ENCODE data around the gene SLC22A23. TPM values are rescaled to one million over a fixed set of nuclear protein-coding genes. Genes with fewer than 3 reads are reported as not detected.

SLC22A23 gene
- total RNA-seq, 1 donor from 2014 or later: 0.05 TPM

DNA sequence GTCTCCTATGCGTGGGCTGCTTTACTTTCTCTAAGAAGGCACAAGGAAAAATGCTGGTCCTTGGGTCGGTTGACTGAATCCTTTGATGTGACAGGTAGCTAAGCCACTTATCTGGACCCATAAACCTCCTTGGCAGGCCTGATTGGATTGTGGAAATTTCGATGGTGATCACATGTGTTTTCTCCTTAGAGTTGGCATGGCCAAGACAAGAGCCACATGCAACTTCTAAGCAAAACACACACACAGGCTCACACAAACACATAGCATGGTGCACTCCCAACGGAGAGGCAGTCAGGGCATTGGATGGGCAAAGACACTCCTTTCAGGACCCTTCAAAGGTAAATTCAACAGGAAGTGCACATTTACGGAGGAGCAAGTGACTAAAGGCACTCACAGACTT lies 102.9 kb downstream of the SLC22A23 start:
- no peak overlapping the region for H3K27ac Mint-ChIP-seq
- H3K4me3 Mint-ChIP-seq: no peak overlapping the region
- no peaks in the 10 kb centered on the region for H3K9me3 Mint-ChIP-seq
- intact Hi-C loops (cut with micrococcal nuclease): no loop called here
- peaks cover 20% of the 10 kb centered on the region for H3K27me3 Mint-ChIP-seq (ENCODE audit: insufficient read depth)
- DNase-seq (ENCODE audit: low spot score): no peak
- H3K4me1 Mint-ChIP-seq (ENCODE audit: low read depth): peaks cover 4% of the 10 kb centered on the region
- no peaks in the 10 kb centered on the region for H3K36me3 Mint-ChIP-seq (ENCODE audit: low read depth)

DNA sequence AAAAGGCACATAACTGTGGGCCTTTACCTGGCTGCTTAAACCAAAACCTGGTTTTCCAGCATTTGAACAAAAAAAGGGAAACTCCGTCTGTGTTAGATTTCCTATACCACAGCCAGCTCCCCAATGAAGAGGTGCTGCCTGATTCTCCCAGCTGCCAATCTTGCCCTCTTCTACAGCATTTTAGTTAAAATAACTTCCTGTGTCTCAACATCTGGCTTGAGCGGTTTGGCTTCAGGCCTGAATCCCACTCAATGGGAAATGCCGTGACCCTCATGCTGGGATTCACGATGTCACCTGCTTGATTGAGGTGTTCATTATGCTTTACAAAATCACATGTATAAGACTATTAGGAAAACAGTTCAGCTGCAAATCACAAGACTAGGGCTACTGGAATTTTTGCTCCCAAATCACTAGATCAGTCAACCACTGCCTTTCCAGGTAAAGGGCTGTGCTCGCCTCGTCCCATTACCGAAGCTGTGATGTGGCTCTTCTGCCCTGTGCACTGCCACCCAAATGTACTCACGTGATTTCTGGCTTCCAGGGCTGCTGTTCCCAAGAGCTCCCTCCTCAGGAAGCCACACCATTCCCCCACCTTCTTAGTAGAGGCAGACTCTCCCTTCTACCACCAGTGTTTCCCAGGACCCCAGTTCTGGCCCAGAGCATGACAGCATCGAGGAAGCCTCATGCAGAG lies 103.5 kb downstream of the SLC22A23 start:
- intact Hi-C loops (cut with micrococcal nuclease): no loop called here
- H3K27me3 Mint-ChIP-seq (ENCODE audit: insufficient read depth): peaks cover 18% of the 10 kb centered on the region
- no peaks in the 10 kb centered on the region for H3K36me3 Mint-ChIP-seq (ENCODE audit: low read depth)

DNA sequence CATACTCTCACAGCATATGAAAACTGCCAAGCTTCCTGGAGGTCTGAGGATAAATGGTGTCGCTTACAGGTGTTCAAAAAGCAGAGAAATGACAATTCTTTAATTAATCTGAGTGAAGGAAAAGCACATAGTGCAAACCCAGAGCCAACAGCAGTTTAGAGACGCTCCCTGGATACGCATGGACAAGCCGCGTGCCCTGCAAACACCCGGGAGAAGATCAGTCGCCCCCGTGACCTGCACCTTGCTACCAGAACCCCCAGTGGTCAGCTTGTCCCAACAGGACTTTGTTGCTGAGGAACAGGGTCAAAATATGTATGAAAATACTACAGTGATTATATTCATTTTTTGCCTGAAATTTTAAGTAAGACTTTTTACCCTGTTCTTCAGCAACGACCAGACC lies 104.2 kb downstream of the SLC22A23 start:
- no peak overlapping the region for H3K4me3 Mint-ChIP-seq
- intact Hi-C loops (cut with micrococcal nuclease): no loop called here
- H3K9me3 Mint-ChIP-seq: no peaks in the 10 kb centered on the region
- no peak for DNase-seq (ENCODE audit: low spot score)
- H3K4me1 Mint-ChIP-seq (ENCODE audit: low read depth): peaks cover 4% of the 10 kb centered on the region
- H3K27ac Mint-ChIP-seq: no peak overlapping the region
- H3K36me3 Mint-ChIP-seq (ENCODE audit: low read depth): no peaks in the 10 kb centered on the region
- H3K27me3 Mint-ChIP-seq (ENCODE audit: insufficient read depth): peaks cover 18% of the 10 kb centered on the region

More for the DNA sequence above, 103.5 kb downstream of the SLC22A23 start:
- H3K4me1 Mint-ChIP-seq (ENCODE audit: low read depth): peaks cover 4% of the 10 kb centered on the region
- H3K9me3 Mint-ChIP-seq: no peaks in the 10 kb centered on the region
- DNase-seq (ENCODE audit: low spot score): no peak
- no peak overlapping the region for H3K4me3 Mint-ChIP-seq
- H3K27ac Mint-ChIP-seq: no peak overlapping the region

DNA sequence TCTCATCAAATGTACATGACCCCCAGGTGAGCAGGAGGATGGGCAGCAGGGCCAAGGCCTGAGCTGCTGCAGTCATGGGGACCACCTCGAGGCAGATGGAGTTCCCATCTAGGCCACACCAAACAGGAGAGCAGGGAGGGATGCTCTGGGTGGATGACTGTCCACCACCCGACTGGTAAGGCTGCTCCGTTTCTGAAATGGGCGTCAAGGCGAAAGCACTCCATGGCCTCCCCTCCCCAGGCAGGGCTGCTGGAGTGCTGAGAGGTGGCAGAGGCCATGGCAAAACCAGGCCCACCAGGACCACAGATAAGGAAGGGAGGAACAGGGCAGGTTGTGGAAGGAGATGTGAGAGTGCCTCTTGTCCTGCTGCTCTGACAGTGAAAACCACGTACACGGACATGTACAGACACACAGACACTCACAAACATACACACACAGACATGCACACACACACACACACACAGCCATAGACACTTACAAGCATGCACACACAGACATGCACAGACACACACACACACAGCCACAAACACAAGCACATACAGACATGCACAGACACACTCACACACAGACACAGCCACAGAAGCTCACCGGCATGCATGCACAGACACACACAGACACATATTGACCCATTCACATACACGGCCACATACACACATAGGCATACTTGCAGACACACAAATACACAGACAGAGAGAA lies 104.9 kb downstream of the SLC22A23 start:
- DNase-seq (ENCODE audit: low spot score): no peak
- peaks cover 18% of the 10 kb centered on the region for H3K27me3 Mint-ChIP-seq (ENCODE audit: insufficient read depth)
- intact Hi-C loops (cut with micrococcal nuclease): no loop called here
- no peaks in the 10 kb centered on the region for H3K36me3 Mint-ChIP-seq (ENCODE audit: low read depth)
- no peaks in the 10 kb centered on the region for H3K9me3 Mint-ChIP-seq
- H3K4me1 Mint-ChIP-seq (ENCODE audit: low read depth): peaks cover 4% of the 10 kb centered on the region
- H3K4me3 Mint-ChIP-seq: no peak overlapping the region
- H3K27ac Mint-ChIP-seq: no peak overlapping the region

DNA sequence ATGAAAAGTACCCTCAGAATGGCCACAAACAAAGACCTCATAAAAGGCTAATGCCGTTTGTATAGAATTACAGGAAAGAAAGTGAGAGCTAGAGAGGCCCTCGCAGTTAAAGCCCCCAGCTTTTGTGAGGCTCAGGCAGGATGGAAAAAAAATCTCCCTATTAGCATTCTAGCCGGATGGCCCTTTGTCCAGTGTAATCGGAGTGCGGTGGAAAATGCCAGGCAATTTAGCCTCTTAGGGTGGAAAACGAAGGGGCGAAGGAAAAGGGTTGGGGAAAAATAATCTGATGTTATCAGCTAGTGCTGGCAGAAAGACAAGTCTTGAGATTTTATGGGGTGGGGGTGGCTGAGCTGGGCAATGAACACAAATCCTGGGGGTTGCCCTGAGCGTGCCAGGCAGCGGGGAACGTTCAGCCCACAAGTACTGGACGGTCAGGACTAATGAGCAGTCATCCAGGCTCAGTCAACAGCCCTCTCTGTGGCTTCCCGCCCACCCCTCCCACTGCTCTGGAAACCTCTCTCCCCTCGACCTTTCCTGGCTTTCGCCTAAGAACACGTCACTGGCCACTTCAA lies 105.7 kb downstream of the SLC22A23 start:
- peaks cover 4% of the 10 kb centered on the region for H3K4me1 Mint-ChIP-seq (ENCODE audit: low read depth)
- intact Hi-C loops (cut with micrococcal nuclease): no loop called here
- no peaks in the 10 kb centered on the region for H3K36me3 Mint-ChIP-seq (ENCODE audit: low read depth)
- H3K4me3 Mint-ChIP-seq: no peak overlapping the region
- peaks cover 12% of the 10 kb centered on the region for H3K27me3 Mint-ChIP-seq (ENCODE audit: insufficient read depth)
- no peak overlapping the region for H3K27ac Mint-ChIP-seq
- H3K9me3 Mint-ChIP-seq: no peaks in the 10 kb centered on the region
- no peak for DNase-seq (ENCODE audit: low spot score)

DNA sequence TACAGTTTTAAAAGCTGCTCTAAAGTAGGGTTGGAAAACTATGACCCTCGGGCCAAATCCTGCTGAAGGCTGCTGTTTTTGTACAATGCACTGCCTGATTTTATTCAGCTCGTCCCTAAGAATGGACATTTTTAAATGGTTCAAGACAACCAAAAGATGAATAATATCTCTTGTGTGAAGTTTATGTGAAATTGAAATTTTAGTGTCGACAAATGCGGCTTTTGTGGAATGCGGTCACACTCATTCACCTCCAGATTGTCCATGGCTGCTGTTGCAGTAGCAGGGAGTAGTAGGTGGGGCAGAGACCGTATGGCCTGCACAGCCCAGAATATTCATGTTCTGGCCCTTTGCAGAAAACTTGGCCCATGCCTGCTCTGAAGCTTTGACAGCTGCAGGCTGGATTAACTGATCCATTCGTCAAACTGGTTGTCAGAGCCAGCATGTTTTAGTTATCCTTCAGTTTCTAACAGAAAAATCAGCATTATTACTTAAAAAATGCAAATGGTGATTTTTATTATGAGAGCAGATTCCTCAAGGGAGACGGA lies 106.5 kb downstream of the SLC22A23 start:
- H3K4me3 Mint-ChIP-seq: no peak overlapping the region
- intact Hi-C loops (cut with micrococcal nuclease): no loop called here
- no peaks in the 10 kb centered on the region for H3K9me3 Mint-ChIP-seq
- no peaks in the 10 kb centered on the region for H3K36me3 Mint-ChIP-seq (ENCODE audit: low read depth)
- no peaks in the 10 kb centered on the region for H3K4me1 Mint-ChIP-seq (ENCODE audit: low read depth)
- H3K27ac Mint-ChIP-seq: no peak overlapping the region
- H3K27me3 Mint-ChIP-seq (ENCODE audit: insufficient read depth): peaks cover 5% of the 10 kb centered on the region
- no peak for DNase-seq (ENCODE audit: low spot score)

DNA sequence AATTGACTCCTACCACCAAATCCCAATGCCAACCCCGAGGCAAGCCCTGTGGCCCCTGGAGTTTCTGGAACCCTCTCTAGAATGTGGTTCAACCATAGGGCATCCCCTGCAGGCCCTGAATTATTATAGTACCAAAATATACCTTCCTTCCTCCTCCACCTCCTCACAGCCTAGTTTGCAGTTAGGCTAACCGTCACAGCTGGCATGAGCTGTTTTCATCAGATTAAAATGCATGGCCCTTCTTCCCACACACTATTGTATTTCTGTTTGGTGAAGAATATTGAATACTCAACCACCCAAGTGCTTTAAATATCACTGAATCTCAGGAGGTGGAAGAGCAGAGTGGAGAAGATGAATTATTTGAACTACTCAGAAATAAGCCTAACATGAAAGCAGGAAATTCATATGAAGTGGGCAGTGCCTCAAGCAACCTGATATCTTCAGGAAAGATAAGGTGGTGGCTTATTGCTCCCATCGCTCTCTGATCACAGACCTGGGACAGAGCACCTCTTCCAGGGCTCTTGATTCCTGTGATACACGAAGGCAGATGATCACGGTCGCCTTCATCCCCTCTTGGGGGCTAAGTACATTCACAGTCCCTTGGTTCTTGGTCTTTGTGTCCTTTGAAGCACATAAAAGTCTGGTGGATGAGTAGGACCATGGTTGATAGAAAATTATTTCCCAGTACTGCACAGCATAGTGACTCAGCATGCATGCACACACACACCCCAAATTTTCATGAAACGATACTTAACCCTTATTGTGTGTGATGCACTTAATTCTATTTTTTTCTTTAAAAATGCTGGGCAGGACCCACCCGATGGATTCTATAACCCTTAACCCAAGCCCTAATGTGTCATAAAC lies 107.2 kb downstream of the SLC22A23 start:
- Mint-ChIP-seq H3K4me3 (no peak overlapping the region), H3K27me3 (ENCODE audit: insufficient read depth) (no peaks in the 10 kb centered on the region), H3K4me1 (ENCODE audit: low read depth) (no peaks in the 10 kb centered on the region), H3K27ac (no peak overlapping the region), H3K9me3 (no peaks in the 10 kb centered on the region), H3K36me3 (ENCODE audit: low read depth) (no peaks in the 10 kb centered on the region)
- intact Hi-C loops (cut with micrococcal nuclease): no loop called here
- no peak for DNase-seq (ENCODE audit: low spot score)

DNA sequence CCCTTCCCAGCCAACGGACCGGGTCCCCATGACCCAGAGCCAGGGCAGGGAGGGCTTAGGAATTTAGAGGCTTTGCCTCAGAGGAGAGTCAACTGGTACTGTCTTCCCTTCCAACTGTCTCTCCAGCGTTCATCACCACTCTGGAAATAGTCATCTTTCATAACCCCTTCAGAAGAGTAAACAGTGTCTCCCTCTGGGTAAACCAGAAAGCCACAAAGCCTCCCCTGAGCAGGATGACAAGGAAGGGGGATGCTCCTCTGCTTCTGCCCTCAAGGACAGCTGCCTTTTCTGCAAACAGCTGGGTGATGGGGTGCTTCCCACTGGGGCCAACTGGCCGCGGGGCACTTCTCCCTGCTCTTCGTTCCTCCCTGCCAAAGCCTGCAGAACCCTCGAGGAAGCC lies 108.0 kb downstream of the SLC22A23 start:
- Mint-ChIP-seq H3K36me3 (ENCODE audit: low read depth) (no peaks in the 10 kb centered on the region), H3K9me3 (no peaks in the 10 kb centered on the region), H3K27me3 (ENCODE audit: insufficient read depth) (no peaks in the 10 kb centered on the region), H3K4me1 (ENCODE audit: low read depth) (no peaks in the 10 kb centered on the region), H3K4me3 (no peak overlapping the region), H3K27ac (no peak overlapping the region)
- DNase-seq (ENCODE audit: low spot score): no peak
- intact Hi-C loops (cut with micrococcal nuclease): no loop called here

DNA sequence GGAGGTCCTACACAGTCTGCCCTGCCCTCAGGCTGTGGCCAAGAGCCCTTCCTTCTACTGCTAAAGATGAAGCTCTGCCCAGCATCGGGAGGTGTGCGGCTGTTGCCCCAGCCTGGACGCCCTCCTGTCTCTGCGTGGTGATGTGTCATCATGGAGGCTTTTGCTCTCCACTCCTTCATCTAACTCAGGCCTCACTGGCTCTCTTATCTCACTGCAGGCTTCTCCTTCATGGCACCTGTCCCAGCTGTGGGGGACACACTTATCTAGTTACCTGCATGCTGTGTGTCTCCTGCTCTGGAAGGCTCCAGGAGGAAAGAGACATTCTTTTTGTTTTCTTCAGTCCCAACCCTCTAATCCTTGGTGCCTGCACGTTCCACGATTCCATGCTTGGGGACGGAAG lies 109.0 kb downstream of the SLC22A23 start:
- Mint-ChIP-seq H3K27ac (no peak overlapping the region), H3K36me3 (ENCODE audit: low read depth) (no peaks in the 10 kb centered on the region), H3K4me1 (ENCODE audit: low read depth) (no peaks in the 10 kb centered on the region), H3K4me3 (no peak overlapping the region), H3K9me3 (no peaks in the 10 kb centered on the region), H3K27me3 (ENCODE audit: insufficient read depth) (peaks cover 3% of the 10 kb centered on the region)
- no peak for DNase-seq (ENCODE audit: low spot score)
- intact Hi-C loops (cut with micrococcal nuclease): no loop called here

DNA sequence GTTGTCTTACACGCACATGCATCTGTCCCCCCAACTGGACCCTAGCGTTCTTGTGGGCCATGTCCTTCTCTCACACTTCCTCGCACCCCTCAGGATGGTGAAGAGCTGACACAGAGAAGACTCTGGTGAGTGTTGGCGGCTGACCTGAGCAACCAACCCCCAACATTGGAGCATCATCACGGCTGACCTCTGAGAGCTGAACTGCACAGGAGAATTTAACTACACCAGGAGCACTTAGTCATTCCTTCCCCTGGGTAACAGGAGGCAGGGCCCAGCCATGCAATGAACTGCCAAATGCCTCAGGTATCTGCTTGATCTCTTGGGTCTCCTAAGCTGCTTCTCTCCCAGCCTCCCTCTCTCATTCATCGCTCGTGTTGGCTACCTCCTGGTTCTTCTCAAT lies 109.6 kb downstream of the SLC22A23 start:
- Mint-ChIP-seq H3K36me3 (ENCODE audit: low read depth) (no peaks in the 10 kb centered on the region), H3K4me1 (ENCODE audit: low read depth) (no peaks in the 10 kb centered on the region), H3K27me3 (ENCODE audit: insufficient read depth) (peaks cover 3% of the 10 kb centered on the region), H3K9me3 (no peaks in the 10 kb centered on the region), H3K4me3 (no peak overlapping the region), H3K27ac (no peak overlapping the region)
- intact Hi-C loops (cut with micrococcal nuclease): no loop called here
- no peak for DNase-seq (ENCODE audit: low spot score)

DNA sequence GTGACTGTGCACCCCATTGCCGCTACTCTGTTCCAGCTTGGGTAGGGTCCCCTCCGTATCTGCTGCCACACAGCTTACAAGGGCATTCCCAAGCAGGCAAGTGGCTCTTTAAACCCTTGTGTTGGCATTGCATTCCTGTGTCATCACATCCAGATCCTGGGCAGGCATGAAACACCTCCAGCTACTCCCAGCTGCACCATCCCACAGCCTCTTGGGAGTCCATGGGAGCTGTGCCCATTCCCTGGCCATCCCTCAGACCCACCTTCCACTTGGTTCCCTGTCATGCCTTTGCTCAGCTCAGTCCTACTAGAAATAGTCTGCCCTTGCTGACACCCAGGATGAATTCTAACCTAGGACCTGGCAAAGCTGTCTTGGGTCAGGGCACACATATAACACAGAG lies 110.4 kb downstream of the SLC22A23 start:
- H3K9me3 Mint-ChIP-seq: no peaks in the 10 kb centered on the region

DNA sequence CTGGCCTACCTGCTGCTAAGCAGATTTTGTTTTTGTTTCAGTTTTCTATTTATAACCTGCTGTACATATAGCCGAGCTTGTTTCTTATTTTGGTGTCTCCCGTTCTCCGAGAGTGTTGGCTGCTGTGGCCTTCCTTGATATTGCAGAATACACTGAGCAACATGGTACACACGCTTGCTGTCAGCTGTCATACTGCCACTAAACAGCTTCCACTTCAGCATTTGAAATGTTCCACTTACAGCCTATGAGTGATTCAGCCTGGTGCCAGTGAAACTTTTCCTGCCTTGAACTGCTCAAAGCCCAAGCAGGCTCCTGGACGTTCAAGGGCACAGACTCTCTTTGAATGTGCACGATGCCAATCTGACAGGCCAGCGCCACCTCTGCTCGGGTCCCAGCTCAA lies 111.0 kb downstream of the SLC22A23 start:
- Mint-ChIP-seq H3K27ac (no peak overlapping the region), H3K4me3 (no peak overlapping the region), H3K9me3 (no peaks in the 10 kb centered on the region), H3K27me3 (ENCODE audit: insufficient read depth) (peaks cover 3% of the 10 kb centered on the region), H3K4me1 (ENCODE audit: low read depth) (no peaks in the 10 kb centered on the region), H3K36me3 (ENCODE audit: low read depth) (no peaks in the 10 kb centered on the region)
- intact Hi-C loops (cut with micrococcal nuclease): no loop called here
- DNase-seq (ENCODE audit: low spot score): no peak

More for the DNA sequence above, 110.4 kb downstream of the SLC22A23 start:
- DNase-seq (ENCODE audit: low spot score): no peak
- no peaks in the 10 kb centered on the region for H3K36me3 Mint-ChIP-seq (ENCODE audit: low read depth)
- H3K4me1 Mint-ChIP-seq (ENCODE audit: low read depth): no peaks in the 10 kb centered on the region
- intact Hi-C loops (cut with micrococcal nuclease): no loop called here
- H3K27me3 Mint-ChIP-seq (ENCODE audit: insufficient read depth): peaks cover 3% of the 10 kb centered on the region
- no peak overlapping the region for H3K27ac Mint-ChIP-seq
- H3K4me3 Mint-ChIP-seq: no peak overlapping the region
